HL-60 (cell line): ENCODE measurements around the gene GRIK1.

ENCODE experiments used
- DNase-seq, 2 experiments: peaks; one replicate each; pipeline ENCODE4 v3.0.0-alpha.2; 2010 to 2020; ENCODE audit warnings: low read depth in 1 of 2, low spot score in 1 of 2
- H3K27ac ChIP-seq: fragments of 250-450 bp; sonication (Bioruptor Pico); replicated peaks from 2 replicates; pipeline ENCODE4 v1.5.1; 2020; ENCODE audit warnings: mild to moderate bottlenecking, moderate library complexity
- H3K27me3 ChIP-seq: fragments of 250-450 bp; sonication (Bioruptor Pico); 2 replicates; pipeline ENCODE4 v1.5.1; 2021; ENCODE audit warnings: mild to moderate bottlenecking, moderate library complexity; ENCODE audit not compliant: insufficient read depth, poor library complexity, severe bottlenecking
- H3K4me3 ChIP-seq: replicated peaks from 2 replicates; pipeline ENCODE4 v1.5.1; 2011; ENCODE audit warnings: mild to moderate bottlenecking, control low read depth, low read length; ENCODE audit not compliant: insufficient read depth
- CTCF ChIP-seq: IDR thresholded peaks from one replicate; pipeline ENCODE4 v1.5.1; 2011; ENCODE audit warnings: low read length, control low read depth, inconsistent platforms; ENCODE audit not compliant: insufficient read depth
- GABPA ChIP-seq: IDR thresholded peaks from 2 replicates; pipeline ENCODE4 v1.6.1; 2012; ENCODE audit warnings: low read depth
- POLR2AphosphoS5 ChIP-seq: IDR thresholded peaks from 2 replicates; pipeline ENCODE4 v1.6.1; 2012; ENCODE audit warnings: low read depth
- SPI1 ChIP-seq: IDR thresholded peaks from 2 replicates; pipeline ENCODE4 v1.6.1; 2012; ENCODE audit warnings: low read depth, mild to moderate bottlenecking, borderline replicate concordance
- TF ChIP-seq, protein P1 (sequence below): IDR thresholded peaks from 2 replicates; pipeline ENCODE4 v1.6.1; 2012; ENCODE audit warnings: low read depth; ENCODE audit not compliant: insufficient replicate concordance

GRIK1 gene

DNA sequence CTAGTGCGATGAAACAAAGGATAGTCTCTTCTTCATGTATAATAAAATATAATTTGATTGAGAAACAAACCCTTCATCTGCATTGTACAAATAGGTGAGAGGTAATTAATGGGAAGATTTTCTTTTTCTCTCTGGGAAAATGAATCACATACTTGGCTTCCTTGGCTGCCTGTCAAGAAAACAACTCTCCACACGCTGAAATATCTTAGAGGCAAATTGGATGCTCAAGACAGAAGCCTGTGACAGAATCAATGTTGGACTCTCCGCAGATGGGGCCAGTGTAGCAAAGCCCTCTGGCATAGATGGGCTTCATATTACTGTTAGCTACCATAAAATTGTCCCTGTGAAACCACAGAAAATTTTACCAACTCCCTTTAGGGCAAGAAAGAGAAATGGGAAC, 186.6 kb downstream of the GRIK1 start:
- H3K4me3 ChIP-seq, result no peak overlapping the region
- no peaks in the 10 kb centered on the region for H3K27me3 ChIP-seq
- DNase-seq, result no peak
- TF ChIP-seq POLR2AphosphoS5, result no peak
- no peak for TF ChIP-seq CTCF
- TF ChIP-seq, protein P1, sequence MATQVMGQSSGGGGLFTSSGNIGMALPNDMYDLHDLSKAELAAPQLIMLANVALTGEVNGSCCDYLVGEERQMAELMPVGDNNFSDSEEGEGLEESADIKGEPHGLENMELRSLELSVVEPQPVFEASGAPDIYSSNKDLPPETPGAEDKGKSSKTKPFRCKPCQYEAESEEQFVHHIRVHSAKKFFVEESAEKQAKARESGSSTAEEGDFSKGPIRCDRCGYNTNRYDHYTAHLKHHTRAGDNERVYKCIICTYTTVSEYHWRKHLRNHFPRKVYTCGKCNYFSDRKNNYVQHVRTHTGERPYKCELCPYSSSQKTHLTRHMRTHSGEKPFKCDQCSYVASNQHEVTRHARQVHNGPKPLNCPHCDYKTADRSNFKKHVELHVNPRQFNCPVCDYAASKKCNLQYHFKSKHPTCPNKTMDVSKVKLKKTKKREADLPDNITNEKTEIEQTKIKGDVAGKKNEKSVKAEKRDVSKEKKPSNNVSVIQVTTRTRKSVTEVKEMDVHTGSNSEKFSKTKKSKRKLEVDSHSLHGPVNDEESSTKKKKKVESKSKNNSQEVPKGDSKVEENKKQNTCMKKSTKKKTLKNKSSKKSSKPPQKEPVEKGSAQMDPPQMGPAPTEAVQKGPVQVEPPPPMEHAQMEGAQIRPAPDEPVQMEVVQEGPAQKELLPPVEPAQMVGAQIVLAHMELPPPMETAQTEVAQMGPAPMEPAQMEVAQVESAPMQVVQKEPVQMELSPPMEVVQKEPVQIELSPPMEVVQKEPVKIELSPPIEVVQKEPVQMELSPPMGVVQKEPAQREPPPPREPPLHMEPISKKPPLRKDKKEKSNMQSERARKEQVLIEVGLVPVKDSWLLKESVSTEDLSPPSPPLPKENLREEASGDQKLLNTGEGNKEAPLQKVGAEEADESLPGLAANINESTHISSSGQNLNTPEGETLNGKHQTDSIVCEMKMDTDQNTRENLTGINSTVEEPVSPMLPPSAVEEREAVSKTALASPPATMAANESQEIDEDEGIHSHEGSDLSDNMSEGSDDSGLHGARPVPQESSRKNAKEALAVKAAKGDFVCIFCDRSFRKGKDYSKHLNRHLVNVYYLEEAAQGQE, result no peak
- TF ChIP-seq SPI1, result no peak
- no peak for TF ChIP-seq GABPA
- no peak overlapping the region for H3K27ac ChIP-seq

GRCh38 chr21:29751473-29752185, 188.2 kb downstream of the GRIK1 start:
- no peak overlapping the region for H3K4me3 ChIP-seq
- TF ChIP-seq, protein P1, result no peak
- TF ChIP-seq GABPA, result no peak
- no peak for TF ChIP-seq POLR2AphosphoS5
- TF ChIP-seq SPI1, result no peak
- no peak for TF ChIP-seq CTCF
- H3K27me3 ChIP-seq, result no peaks in the 10 kb centered on the region
- H3K27ac ChIP-seq, result no peak overlapping the region
- DNase-seq, result no peak

DNA sequence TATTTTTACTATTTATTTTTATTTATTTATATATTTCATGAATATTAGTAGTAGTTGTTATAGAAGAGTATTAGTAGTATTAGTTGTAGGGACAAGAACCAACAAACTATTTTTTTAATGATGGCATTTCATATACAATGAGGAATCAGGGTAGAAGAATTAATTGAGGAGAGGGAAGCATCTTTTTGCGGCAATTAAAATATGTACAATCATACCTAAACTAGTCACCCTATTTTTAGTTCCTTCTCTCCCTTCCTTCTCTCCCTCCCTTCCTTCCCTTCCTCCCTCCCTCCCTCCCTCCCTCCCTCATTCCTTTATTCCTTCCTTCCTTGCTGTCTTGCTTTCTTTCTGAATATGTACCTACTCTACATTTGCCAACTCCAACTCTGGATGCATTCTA, 189.8 kb downstream of the GRIK1 start:
- H3K27ac ChIP-seq, result no peak overlapping the region
- no peak for DNase-seq
- no peaks in the 10 kb centered on the region for H3K27me3 ChIP-seq
- no peak overlapping the region for H3K4me3 ChIP-seq
- TF ChIP-seq POLR2AphosphoS5, result no peak
- no peak for TF ChIP-seq SPI1
- no peak for TF ChIP-seq CTCF
- TF ChIP-seq, protein P1, result no peak
- TF ChIP-seq GABPA, result no peak
